NCI-H2196 treated with DMSO at 0.1 percent for 48 hours (cell line): ENCODE measurements around the gene LSS.
"Not testable (repeated sequence)": the region's sequence is repeated elsewhere in the genome, so short reads cannot be mapped to it uniquely, and the experiment has no call there.

Experiments used
- DNase-seq: peaks from one replicate; lab custom pipeline; 2025; ENCODE audit not compliant: unreplicated experiment; lab: John Stamatoyannopoulos, UW

The LSS gene

GRCh38 chr21:46206163-46207005 is 22.2 kb downstream of the LSS start:
- DNase-seq, result no peak

- no peak for DNase-seq
Observed at GRCh38 chr21:46205766-46206162, 22.8 kb downstream of the LSS start.

- no peak for DNase-seq
Observed at GRCh38 chr21:46205166-46205565, 23.4 kb downstream of the LSS start.

DNA sequence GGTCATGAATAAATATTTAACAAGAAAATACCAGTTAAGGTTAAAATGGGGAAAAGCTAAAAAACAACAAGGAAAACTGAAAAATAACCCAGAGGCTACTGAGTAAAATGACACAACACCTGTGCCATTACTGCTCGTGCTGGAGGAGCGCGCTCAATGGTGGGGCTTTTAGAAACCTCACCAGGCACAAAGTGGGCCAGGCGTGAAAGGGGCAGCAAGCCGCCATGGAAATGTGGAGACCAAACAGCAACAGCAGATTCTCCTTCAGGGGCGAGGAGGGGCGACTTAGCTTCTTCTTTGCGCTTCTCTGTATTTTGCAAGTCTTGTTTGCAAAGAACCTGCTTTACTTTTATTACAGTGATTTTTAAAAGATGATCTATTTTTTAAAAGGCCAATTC is 25.4 kb downstream of the LSS start:
- DNase-seq, result no peak

GRCh38 chr21:46202592-46203202 is 25.9 kb downstream of the LSS start:
- DNase-seq, result no peak

DNA sequence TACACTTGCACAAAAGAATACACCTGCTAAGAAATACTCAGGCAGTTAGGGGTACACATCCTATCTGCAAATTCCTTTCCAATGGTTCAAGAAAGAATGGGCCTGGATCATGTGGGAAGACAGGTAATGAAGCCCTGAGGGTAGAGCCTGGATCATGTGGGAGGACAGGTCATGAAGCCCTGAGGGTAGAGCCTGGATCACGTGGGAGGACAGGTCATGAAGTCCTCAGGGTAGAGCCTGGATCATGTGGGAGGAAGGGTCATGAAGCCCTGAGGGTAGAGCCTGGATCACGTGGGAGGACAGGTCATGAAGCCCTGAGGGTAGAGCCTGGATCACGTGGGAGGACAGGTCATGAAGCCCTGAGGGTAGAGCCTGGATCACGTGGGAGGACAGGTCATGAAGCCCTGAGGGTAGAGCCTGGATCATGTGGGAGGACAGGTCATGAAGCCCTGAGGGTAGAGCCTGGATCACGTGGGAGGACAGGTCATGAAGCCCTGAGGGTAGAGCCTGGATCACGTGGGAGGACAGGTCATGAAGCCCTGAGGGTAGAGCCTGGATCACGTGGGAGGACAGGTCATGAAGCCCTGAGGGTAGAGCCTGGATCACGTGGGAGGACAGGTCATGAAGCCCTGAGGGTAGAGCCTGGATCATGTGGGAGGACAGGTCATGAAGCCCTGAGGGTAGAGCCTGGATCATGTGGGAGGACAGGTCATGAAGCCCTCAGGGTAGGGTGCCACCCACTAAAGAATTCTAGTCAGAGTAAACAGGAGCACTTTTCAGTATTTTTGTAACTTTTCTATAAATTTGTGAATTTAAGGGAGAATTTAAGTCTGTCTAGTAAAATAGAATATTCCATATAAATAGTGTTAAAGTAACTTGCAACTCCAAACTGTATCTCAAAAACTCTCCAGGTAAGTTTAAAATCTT is 27.4 kb downstream of the LSS start:
- not testable (repeated sequence) for DNase-seq

DNA sequence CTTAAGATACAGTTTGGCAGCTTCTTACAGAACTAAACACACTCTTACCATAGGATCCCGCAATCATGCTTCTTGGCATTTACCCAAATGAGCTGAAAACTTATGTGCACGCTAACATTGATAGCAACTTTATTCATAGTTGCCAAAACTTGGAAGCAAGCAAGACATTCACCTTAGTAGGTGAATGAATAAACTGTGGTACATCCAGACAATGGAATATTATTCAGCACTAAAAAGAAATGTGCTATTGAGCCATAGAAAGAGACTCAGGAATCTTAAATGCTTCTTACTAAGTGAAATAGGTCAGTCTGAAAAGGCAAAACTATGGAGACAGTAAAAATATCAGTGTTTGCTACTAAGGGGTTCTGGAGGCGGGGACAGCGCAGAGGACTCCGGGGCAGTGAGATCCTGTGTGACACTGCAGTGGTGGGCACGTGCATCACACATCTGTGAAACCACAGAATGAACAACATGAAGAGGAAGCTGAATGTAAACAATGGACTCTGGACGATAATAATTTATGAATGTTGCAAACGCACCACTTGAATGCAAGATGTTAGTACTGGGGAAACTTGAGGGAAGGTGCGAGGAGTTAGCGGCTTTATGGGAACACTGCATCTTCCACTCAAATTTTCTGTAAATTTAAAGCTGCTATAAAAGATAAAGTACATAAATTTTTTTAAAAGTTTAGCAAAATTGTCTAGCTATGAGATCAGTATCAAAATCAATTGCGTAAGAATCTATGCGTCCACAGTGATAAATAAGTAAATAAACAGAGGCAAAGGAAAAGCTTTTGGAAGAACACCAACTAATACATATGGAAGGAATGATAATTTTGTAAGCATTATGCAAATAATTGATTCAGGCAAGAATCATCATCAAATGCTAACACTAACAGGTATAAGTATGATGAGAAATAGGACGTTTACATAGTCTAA is 28.9 kb downstream of the LSS start:
- DNase-seq, result no peak

- no peak for DNase-seq
Observed at GRCh38 chr21:46196733-46197132, 31.8 kb downstream of the LSS start.

- DNase-seq, result no peak
Observed at GRCh38 chr21:46195595-46196195, 32.9 kb downstream of the LSS start.

- no peak for DNase-seq
Observed at GRCh38 chr21:46194374-46195334, 33.9 kb downstream of the LSS start.

GRCh38 chr21:46193829-46194373 is 34.7 kb downstream of the LSS start:
- DNase-seq, result no peak

DNA sequence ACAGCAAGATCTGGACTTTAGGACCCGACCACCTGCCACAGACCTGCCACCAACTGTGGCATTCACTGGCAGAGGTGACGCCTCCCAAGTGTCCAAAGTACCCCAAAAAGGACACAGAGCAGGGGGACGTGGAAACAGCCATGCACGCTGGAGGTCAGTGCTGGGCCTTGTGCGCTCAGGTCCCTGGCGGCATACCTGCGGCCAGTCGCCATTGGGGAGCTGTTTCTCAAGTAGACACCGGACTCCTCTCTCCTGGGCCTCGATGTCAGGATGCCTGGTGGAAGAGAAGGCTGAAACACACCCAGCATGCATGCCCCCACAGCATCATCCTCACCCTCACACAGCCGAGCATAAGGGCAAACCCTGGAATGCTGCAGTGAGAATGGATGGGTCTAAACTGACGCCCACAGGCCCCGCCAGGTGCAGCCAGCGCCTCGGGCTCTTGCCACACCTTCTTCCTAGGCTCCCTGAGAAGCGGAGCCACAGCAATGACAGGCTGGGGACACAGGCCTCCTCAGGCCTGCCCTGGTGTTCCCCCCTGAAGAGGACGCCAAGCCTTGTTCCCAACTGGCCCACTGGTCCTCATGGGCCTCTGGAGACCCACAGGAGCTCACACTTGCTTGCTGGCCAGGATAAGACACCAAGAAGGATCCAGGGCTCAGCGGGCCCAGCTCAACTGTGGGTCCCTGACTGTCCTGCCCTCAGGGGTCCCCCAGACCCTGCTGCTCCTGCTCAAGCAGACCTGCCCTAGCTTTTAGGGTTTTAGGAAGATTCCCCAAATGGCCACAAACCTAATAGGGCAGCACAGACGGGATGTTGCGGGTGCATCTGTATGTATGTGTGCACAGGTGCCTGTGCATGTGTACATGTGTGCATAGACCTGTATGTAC is 36.6 kb downstream of the LSS start:
- no peak for DNase-seq

- DNase-seq, result no peak
Observed at GRCh38 chr21:46191257-46191685, 37.3 kb downstream of the LSS start.

DNA sequence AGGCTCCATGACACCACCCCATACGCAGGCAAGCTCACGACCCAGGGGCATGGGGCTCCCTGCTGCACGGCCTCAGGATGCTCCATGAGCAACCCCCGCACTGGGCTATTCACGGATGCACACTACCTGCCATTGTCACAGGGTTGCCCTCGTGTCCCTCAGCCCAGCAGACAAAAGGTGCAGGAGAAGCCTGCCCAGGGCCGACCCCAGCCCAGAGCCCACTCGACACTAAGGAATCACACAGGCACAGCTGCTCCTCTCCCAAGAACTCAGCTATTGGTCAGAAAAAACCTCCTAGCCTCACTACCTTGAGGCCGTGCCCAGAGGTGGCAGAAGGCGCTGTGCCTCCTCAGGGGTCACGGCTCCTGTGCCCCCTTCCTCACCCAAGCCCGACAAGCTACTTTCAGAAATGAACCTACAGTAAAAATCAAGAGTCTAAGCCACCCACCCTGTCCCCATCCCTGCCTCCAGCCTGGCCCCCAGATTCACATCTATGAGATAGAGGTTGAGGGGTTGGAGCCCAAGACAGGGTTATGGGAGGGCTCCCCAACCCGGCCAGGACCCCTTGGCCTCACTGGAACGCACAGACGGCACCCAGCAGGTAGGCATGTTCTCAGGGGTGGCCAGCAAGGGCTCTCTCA is 38.0 kb downstream of the LSS start:
- DNase-seq, result no peak

GRCh38 chr21:46189959-46190490 is 38.5 kb downstream of the LSS start:
- no peak for DNase-seq

GRCh38 chr21:46189213-46189958 is 39.2 kb downstream of the LSS start:
- DNase-seq, result no peak
